ENCODE data around the gene BPIFB3. TPM values are rescaled to one million over a fixed set of nuclear protein-coding genes. Genes with fewer than 3 reads are reported as not detected.

BPIFB3 gene
- total RNA-seq, result not detected

GRCh38 chr20:33053291-33054106 lies at the start of gene BPIFB3:
BPIFB3 (plus strand) TSS chr20:33053903; CDS start chr20:33055436, 1,533 bp downstream.
- ChIA-PET CTCF (no interaction called here), POLR2A (no interaction called here)
- Mint-ChIP-seq H3K9me3 (no peaks in the 10 kb centered on the region), H3K27me3 (no peaks in the 10 kb centered on the region), H3K4me3 (no peak within 1 kb of the TSS), H3K4me1 (no peaks in the 10 kb centered on the region), H3K36me3 (ENCODE audit: low read depth) (no peaks in the 10 kb centered on the region), H3K27ac (no peak within 1 kb of the TSS)
- DNase-seq, result no peak

GRCh38 chr20:33004141-33004751 lies 49.5 kb upstream of the BPIFB3 start, which contains the start of gene SUN5:
SUN5 (minus strand) TSS chr20:33004433; CDS start chr20:33004340, 93 bp downstream.
- Mint-ChIP-seq H3K9me3 (peaks cover 6% of the 10 kb centered on the region), H3K4me3 (no peak within 1 kb of the TSS), H3K27me3 (peaks cover 2% of the 10 kb centered on the region), H3K4me1 (peaks cover 10% of the 10 kb centered on the region), H3K36me3 (ENCODE audit: low read depth) (peaks cover 2% of the 10 kb centered on the region), H3K27ac (no peak within 1 kb of the TSS)
- ChIA-PET POLR2A (no interaction called here), CTCF (interaction anchor here (1.0 to 2.3 kb wide), 9 partner anchors 9 to 117 kb away, joined by 3 to 9 read pairs (median 4); no protein-coding TSS in a partner anchor)
- DNase-seq, result no peak

GRCh38 chr20:33005132-33005566 lies 48.6 kb upstream of the BPIFB3 start:
- peak; percentile 51 for DNase-seq
- ChIA-PET POLR2A (interaction anchor here (0.7 kb wide), 1 partner anchor 96 kb away, joined by 3 read pairs; no protein-coding TSS in a partner anchor), CTCF (interaction anchor here (0.7 to 2.3 kb wide), 11 partner anchors 10 to 116 kb away, joined by 3 to 9 read pairs (median 3); no protein-coding TSS in a partner anchor)
- H3K27me3 Mint-ChIP-seq, result peaks cover 2% of the 10 kb centered on the region
- H3K4me1 Mint-ChIP-seq, result peaks cover 10% of the 10 kb centered on the region
- H3K4me3 Mint-ChIP-seq, result no peak overlapping the region
- H3K9me3 Mint-ChIP-seq, result peaks cover 6% of the 10 kb centered on the region
- H3K36me3 Mint-ChIP-seq (ENCODE audit: low read depth), result peaks cover 2% of the 10 kb centered on the region
- no peak overlapping the region for H3K27ac Mint-ChIP-seq

GRCh38 chr20:33005908-33006775 lies 47.6 kb upstream of the BPIFB3 start:
- ChIA-PET CTCF (interaction anchor here (1.0 to 2.3 kb wide), 3 partner anchors 11 to 104 kb away, joined by 3 to 9 read pairs (median 4); no protein-coding TSS in a partner anchor), POLR2A (no interaction called here)
- no peak for DNase-seq
- Mint-ChIP-seq H3K9me3 (peaks cover 6% of the 10 kb centered on the region), H3K4me3 (no peak overlapping the region), H3K36me3 (ENCODE audit: low read depth) (peaks cover 2% of the 10 kb centered on the region), H3K27ac (no peak overlapping the region), H3K27me3 (peaks cover 2% of the 10 kb centered on the region), H3K4me1 (peaks cover 10% of the 10 kb centered on the region)

- CTCF ChIA-PET, result interaction anchor here (1.1 kb wide), 1 partner anchor 105 kb away, joined by 4 read pairs; no protein-coding TSS in a partner anchor
- Mint-ChIP-seq H3K4me3 (no peak overlapping the region), H3K36me3 (ENCODE audit: low read depth) (peaks cover 2% of the 10 kb centered on the region), H3K27me3 (peaks cover 2% of the 10 kb centered on the region), H3K4me1 (peaks cover 9% of the 10 kb centered on the region), H3K9me3 (peaks cover 6% of the 10 kb centered on the region), H3K27ac (no peak overlapping the region)
- no peak for DNase-seq
- POLR2A ChIA-PET, result no interaction called here
These were observed 46.8 kb upstream of the BPIFB3 start for GRCh38 chr20:33006776-33007375.

- peaks cover 2% of the 10 kb centered on the region for H3K36me3 Mint-ChIP-seq (ENCODE audit: low read depth)
- H3K9me3 Mint-ChIP-seq, result peaks cover 6% of the 10 kb centered on the region
- no peak for DNase-seq
- H3K27ac Mint-ChIP-seq, result no peak within 1 kb of the TSS
- peaks cover 6% of the 10 kb centered on the region for H3K4me1 Mint-ChIP-seq
- no peak within 1 kb of the TSS for H3K4me3 Mint-ChIP-seq
- POLR2A ChIA-PET, result no interaction called here
- no peaks in the 10 kb centered on the region for H3K27me3 Mint-ChIP-seq
- CTCF ChIA-PET, result interaction anchor here (0.6 to 1.0 kb wide), 2 partner anchors 63 to 94 kb away, joined by 3 read pairs; no protein-coding TSS in a partner anchor
These were observed 46.0 kb upstream of the BPIFB3 start, which contains the start of gene BPIFB2 for GRCh38 chr20:33007376-33008335. BPIFB2 (plus strand) TSS chr20:33007704; CDS start chr20:33008575, 871 bp downstream.

GRCh38 chr20:33008336-33009213 lies 45.1 kb upstream of the BPIFB3 start:
- ChIA-PET POLR2A (no interaction called here), CTCF (interaction anchor here (0.6 to 1.0 kb wide), 2 partner anchors 64 to 95 kb away, joined by 3 read pairs; no protein-coding TSS in a partner anchor)
- H3K36me3 Mint-ChIP-seq (ENCODE audit: low read depth), result peaks cover 2% of the 10 kb centered on the region
- no peaks in the 10 kb centered on the region for H3K27me3 Mint-ChIP-seq
- no peak overlapping the region for H3K4me3 Mint-ChIP-seq
- no peak for DNase-seq
- no peak overlapping the region for H3K27ac Mint-ChIP-seq
- peaks cover 6% of the 10 kb centered on the region for H3K9me3 Mint-ChIP-seq
- peaks cover 6% of the 10 kb centered on the region for H3K4me1 Mint-ChIP-seq

GRCh38 chr20:33009214-33010132 lies 44.2 kb upstream of the BPIFB3 start:
- no peak overlapping the region for H3K27ac Mint-ChIP-seq
- no peak overlapping the region for H3K4me3 Mint-ChIP-seq
- ChIA-PET CTCF (interaction anchor here (1.4 to 1.7 kb wide), 2 partner anchors 20 to 67 kb away, joined by 3 to 4 read pairs; no protein-coding TSS in a partner anchor), POLR2A (no interaction called here)
- H3K4me1 Mint-ChIP-seq, result peaks cover 6% of the 10 kb centered on the region
- DNase-seq, result no peak
- no peaks in the 10 kb centered on the region for H3K27me3 Mint-ChIP-seq
- peaks cover 2% of the 10 kb centered on the region for H3K36me3 Mint-ChIP-seq (ENCODE audit: low read depth)
- peaks cover 6% of the 10 kb centered on the region for H3K9me3 Mint-ChIP-seq

GRCh38 chr20:33010133-33010504 lies 43.6 kb upstream of the BPIFB3 start:
- POLR2A ChIA-PET, result no interaction called here
- H3K4me1 Mint-ChIP-seq, result peaks cover 2% of the 10 kb centered on the region
- CTCF ChIA-PET, result interaction anchor here (1.4 to 1.7 kb wide), 2 partner anchors 21 to 66 kb away, joined by 3 to 4 read pairs; no protein-coding TSS in a partner anchor

More at GRCh38 chr20:33010133-33010504, 43.6 kb upstream of the BPIFB3 start:
- Mint-ChIP-seq H3K27ac (no peak overlapping the region), H3K27me3 (no peaks in the 10 kb centered on the region), H3K36me3 (ENCODE audit: low read depth) (peaks cover 2% of the 10 kb centered on the region), H3K9me3 (peaks cover 5% of the 10 kb centered on the region), H3K4me3 (no peak overlapping the region)
- DNase-seq, result no peak
